Adrenal gland (tissue), 12 donors: ENCODE data around the gene PNPLA7. TPM values are rescaled to one million over a fixed set of nuclear protein-coding genes. Genes with fewer than 3 reads are reported as not detected.

Source experiments
- DNase-seq, 7 donors: peaks; one replicate each; pipeline ENCODE4 v3.0.0-alpha.2; 2019 to 2020
- H3K27ac ChIP-seq, 5 donors: fragments of 200-600 bp; sonication (generic) in 4 of 5; 1 replicate in 3 of 5; 2 replicates in 2 of 5; pipeline versions ENCODE4 v1.5.1 to v1.8.0; 2016 to 2020; ENCODE audit warnings: mild to moderate bottlenecking in 1 of 5
- H3K27me3 ChIP-seq: fragments of 200-600 bp; 2 replicates; pipeline ENCODE4 v1.8.0; 2021
- H3K36me3 ChIP-seq, 2 donors: fragments of 200-600 bp; replicated peaks in 1 of 2; 1 replicate in 1 of 2; 2 replicates in 1 of 2; pipeline versions ENCODE4 v1.5.1 to v1.8.0; 2018 to 2022
- H3K4me1 ChIP-seq, 2 donors: fragments of 200-600 bp; replicated peaks in 1 of 2; 1 replicate in 1 of 2; 2 replicates in 1 of 2; pipeline versions ENCODE4 v1.5.1 to v1.8.0; 2018 to 2021
- H3K4me3 ChIP-seq, 4 donors: fragments of 200-600 bp; sonication (generic) in 3 of 4; one replicate each; pipeline ENCODE4 v1.5.1; 2016 to 2018
- H3K9me3 ChIP-seq, 3 donors: fragments of 200-600 bp; sonication (generic) in 1 of 3; replicated peaks in 1 of 3; 1 replicate in 2 of 3; 2 replicates in 1 of 3; pipeline versions ENCODE4 v1.5.1 to v1.8.0; 2016 to 2021
- POLR2A ChIP-seq, 2 donors: fragments of 450-650 bp; IDR thresholded peaks; one replicate each; pipeline ENCODE4 v1.6.1; 2017; ENCODE audit warnings: antibody characterized with exemption in 2 of 2, mild to moderate bottlenecking in 2 of 2, moderate library complexity in 1 of 2
- WGBS, 4 donors: extraction: QIAGEN DNeasy Blood & Tissue Kit in 2 of 4; methylation state at CpG; one replicate each; pipeline versions ENCODE4 v1.1.5 to v1.1.7; 2013 to 2017; 5-methylcytosine and 5-hydroxymethylcytosine counted together
- intact Hi-C, 2 donors: fragments of 100-400 bp; cut with DNase I; formaldehyde crosslinking; loops; one replicate each; pipeline versions ENCODE4 v1.14.1 to v1.15.0; 2022 to 2023
- polyA plus RNA-seq, 3 donors: library from polyadenylated mRNA; stranded (reverse); fragments of 200-250 nt in 2 of 3; fragments of 350-450 nt in 1 of 3; fragmentation: Illumina TruSeq in 1 of 3; extraction: RNeasy Lipid Tissue Mini Kit (QIAGEN cat#74804) in 1 of 3; gene quantifications; one replicate each; pipeline ENCODE4 v1.2.3, GENCODE V29; 2013 to 2014
- total RNA-seq, 9 donors: library from RNA; depleted of rRNA in 4 of 9; stranded (reverse); fragments of >200 nt in 4 of 9; fragments of 120-200 nt in 1 of 9; fragmentation: NEBNext Ultra II Directional in 1 of 9; extraction: Animal tissue kit (Norgen Biotek cat#: 25700) in 1 of 9; gene quantifications; one replicate each; pipeline versions ENCODE4 v1.1.0 to v1.2.4, GENCODE V29; 2013 to 2023
- TF ChIP-seq, protein P1 (sequence below), 6 experiments: fragments of 450-650 bp in 4 of 6; fragments of 200-600 bp in 2 of 6; sonication (generic) in 1 of 6; IDR thresholded peaks; 1 replicate in 5 of 6; 2 replicates in 1 of 6; pipeline versions ENCODE4 v1.5.1 to v1.8.0; 2016 to 2021; ENCODE audit warnings: antibody characterized with exemption in 6 of 6, mild to moderate bottlenecking in 2 of 6, moderate library complexity in 1 of 6
- donor health status: healthy with polysubstance abuse.
- donor health status: Bipolar disorder and iron deficiency.
- donor health status: DM: yes; HTN: yes; CAD: no.
- donor health status: DM: no; HTN: no; CAD: no.
- donor health status: DM: no; HTN: no; CAD: no.
- donor health status: DM: yes; HTN: yes; CAD: no.

PNPLA7 gene
- total and polyA plus RNA-seq, 12 donors, result 0.44 to 64.1 (median 10.8) TPM

DNA sequence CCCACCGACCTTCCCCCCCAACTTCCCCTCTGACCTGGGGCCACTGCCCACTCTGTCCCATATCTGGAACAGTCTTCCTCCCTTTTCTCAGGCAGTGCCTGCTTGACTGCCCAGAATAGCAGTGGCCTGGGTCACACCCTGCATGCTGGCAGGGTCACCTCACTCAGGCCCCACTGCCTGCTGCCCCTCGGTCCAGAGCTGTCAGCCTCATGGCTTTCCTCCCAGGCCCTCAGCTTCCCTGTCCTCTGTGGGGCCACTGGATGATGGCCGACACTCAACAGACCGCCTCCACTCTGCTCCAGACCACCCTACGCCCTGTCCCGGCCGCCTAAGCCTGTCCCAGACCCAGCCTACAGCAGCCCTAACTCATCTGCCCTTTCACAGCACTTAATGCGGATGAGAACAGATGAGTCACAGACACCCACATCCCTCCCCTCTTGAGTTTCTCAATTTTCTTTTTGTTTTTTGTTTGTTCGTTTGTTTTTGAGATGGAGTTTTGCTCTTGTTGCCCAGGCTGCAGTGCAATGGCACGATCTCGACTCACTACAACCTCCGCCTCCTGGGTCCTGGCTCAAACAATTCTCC is 5.9 kb downstream of the PNPLA7 start:
- TF ChIP-seq POLR2A (IDR thresholded peaks at IDR 0.05), result no peak
- TF ChIP-seq, protein P1, sequence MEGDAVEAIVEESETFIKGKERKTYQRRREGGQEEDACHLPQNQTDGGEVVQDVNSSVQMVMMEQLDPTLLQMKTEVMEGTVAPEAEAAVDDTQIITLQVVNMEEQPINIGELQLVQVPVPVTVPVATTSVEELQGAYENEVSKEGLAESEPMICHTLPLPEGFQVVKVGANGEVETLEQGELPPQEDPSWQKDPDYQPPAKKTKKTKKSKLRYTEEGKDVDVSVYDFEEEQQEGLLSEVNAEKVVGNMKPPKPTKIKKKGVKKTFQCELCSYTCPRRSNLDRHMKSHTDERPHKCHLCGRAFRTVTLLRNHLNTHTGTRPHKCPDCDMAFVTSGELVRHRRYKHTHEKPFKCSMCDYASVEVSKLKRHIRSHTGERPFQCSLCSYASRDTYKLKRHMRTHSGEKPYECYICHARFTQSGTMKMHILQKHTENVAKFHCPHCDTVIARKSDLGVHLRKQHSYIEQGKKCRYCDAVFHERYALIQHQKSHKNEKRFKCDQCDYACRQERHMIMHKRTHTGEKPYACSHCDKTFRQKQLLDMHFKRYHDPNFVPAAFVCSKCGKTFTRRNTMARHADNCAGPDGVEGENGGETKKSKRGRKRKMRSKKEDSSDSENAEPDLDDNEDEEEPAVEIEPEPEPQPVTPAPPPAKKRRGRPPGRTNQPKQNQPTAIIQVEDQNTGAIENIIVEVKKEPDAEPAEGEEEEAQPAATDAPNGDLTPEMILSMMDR (IDR thresholded peaks at IDR 0.05), result no peak
- H3K4me1 ChIP-seq, result no peaks in the 10 kb centered on the region
- no peaks in the 10 kb centered on the region for H3K9me3 ChIP-seq
- WGBS, 4 donors, result 78 to 88% (median 85%) methylated on average over 12 of the region's 12 CpGs
- H3K27ac ChIP-seq, result no peak overlapping the region
- H3K27me3 ChIP-seq, result no peaks in the 10 kb centered on the region
- intact Hi-C loops, result no loop called here
- DNase-seq, result no peak
- H3K4me3 ChIP-seq, result no peak overlapping the region
- H3K36me3 ChIP-seq, result no peaks in the 10 kb centered on the region

DNA sequence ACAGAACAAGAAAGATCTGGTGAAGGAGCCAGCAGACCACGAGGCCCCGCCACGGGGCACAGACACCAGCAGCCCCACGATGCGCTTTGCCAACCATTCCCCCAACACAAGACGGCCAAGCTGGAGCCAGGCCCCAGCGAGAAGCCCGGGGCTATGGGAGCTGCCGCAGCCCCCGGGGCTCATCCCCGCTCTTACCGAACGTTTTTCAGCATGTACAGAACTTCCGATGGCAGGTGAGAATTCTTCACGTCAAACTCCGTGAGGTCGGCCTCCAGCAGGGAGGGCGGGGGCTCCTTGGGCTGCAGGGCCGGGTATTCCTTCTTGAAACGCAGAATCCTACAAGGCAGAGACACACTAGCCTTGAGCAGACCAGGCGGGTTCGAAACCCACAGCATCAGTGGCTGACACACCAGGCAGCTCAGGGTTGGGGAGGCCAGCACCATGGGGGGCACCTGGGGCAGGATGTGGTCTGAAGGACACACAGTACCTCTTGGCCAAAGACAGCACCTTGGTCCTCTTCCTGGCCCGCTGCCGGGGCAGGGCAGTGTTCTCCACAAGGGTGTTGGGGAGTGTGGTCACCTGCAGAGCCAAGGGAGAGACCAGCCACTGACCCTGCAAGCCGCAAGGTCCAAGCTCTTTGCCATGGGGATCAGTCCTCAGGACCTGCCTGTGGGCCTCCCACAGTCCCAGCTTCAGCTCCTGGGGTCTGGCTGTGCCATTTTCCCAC is 6.8 kb downstream of the PNPLA7 start:
- intact Hi-C loops, result no loop called here
- 92 to 96% (median 93%) methylated on average over 13 to 25 of the region's 25 CpGs for WGBS, 4 donors
- Histone ChIP-seq H3K27ac (no peak overlapping the region), H3K4me3 (no peak overlapping the region), H3K27me3 (no peaks in the 10 kb centered on the region), H3K9me3 (no peaks in the 10 kb centered on the region), H3K36me3 (no peaks in the 10 kb centered on the region), H3K4me1 (no peaks in the 10 kb centered on the region)
- TF ChIP-seq POLR2A (IDR thresholded peaks at IDR 0.05), result no peak
- TF ChIP-seq, protein P1 (IDR thresholded peaks at IDR 0.05), result no peak
- no peak for DNase-seq

- no peaks in the 10 kb centered on the region for H3K27me3 ChIP-seq
- H3K27ac ChIP-seq, result no peak overlapping the region
- TF ChIP-seq POLR2A (IDR thresholded peaks at IDR 0.05), result no peak
- TF ChIP-seq, protein P1 (IDR thresholded peaks at IDR 0.05), result no peak
- DNase-seq, result no peak
- H3K4me3 ChIP-seq, result no peak overlapping the region
- intact Hi-C loops, result no loop called here
- H3K36me3 ChIP-seq, result no peaks in the 10 kb centered on the region
- H3K4me1 ChIP-seq, result no peaks in the 10 kb centered on the region
- WGBS, 4 donors, result 88 to 95% (median 91%) methylated on average over 17 to 20 of the region's 20 CpGs
- H3K9me3 ChIP-seq, result no peaks in the 10 kb centered on the region
Measured at GRCh38 chr9:137542486-137542885, 7.7 kb downstream of the PNPLA7 start.

DNA sequence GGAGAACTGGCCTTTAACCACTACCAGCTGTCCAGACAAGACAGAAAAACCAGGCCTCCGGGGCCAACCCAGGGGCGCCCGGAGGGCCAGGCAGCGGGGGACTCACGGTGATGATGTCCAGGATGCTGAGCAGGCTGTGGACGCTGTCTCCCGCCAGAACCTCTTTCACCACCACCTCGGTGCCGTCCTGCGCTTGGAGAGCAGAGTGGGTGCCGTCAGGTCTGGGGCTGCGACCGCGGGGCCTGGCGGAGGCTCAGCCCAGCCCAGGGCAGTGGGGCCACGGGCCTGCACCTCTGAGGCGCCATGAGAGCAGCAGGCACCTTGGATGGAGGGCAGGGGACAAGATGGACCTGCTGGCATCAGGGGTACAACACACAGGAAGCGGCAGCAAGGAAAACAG is 9.7 kb downstream of the PNPLA7 start:
- no peak overlapping the region for H3K27ac ChIP-seq
- H3K27me3 ChIP-seq, result no peaks in the 10 kb centered on the region
- no peaks in the 10 kb centered on the region for H3K4me1 ChIP-seq
- no peak overlapping the region for H3K4me3 ChIP-seq
- TF ChIP-seq, protein P1 (IDR thresholded peaks at IDR 0.05), result no peak
- no peak for TF ChIP-seq POLR2A (IDR thresholded peaks at IDR 0.05)
- H3K9me3 ChIP-seq, result no peaks in the 10 kb centered on the region
- intact Hi-C loops, result no loop called here
- H3K36me3 ChIP-seq, result no peaks in the 10 kb centered on the region
- 90 to 97% (median 91%) methylated on average over 4 to 18 of the region's 18 CpGs for WGBS, 4 donors
- DNase-seq, result no peak
